GM18861 (cell line): ENCODE results near the gene NAA15.
A peak's percentile ranks its signal among the peaks of the same experiment; 100 is the strongest.
"Not testable (repeated sequence)": the region's sequence is repeated elsewhere in the genome, so short reads cannot be mapped to it uniquely, and the experiment has no call there.

Experiments
- ATAC-seq: cut with Tn5 transposase; IDR thresholded peaks from one replicate; pipeline ENCODE4 v1.9.1; 2021; ENCODE audit not compliant: unreplicated experiment

Gene NAA15

GRCh38 chr4:139297001-139297410, 4.3 kb upstream of the NAA15 start:
- ATAC-seq: no peak

- no peak for ATAC-seq
Observed at GRCh38 chr4:139299536-139299935, 1.8 kb upstream of the NAA15 start.

GRCh38 chr4:139300431-139301112, 733 bp upstream of the NAA15 start:
- peak; percentile 3 for ATAC-seq

- ATAC-seq: peak; percentile 25
Observed at GRCh38 chr4:139301821-139302611, 711 bp downstream of the NAA15 start, which contains the start of gene NDUFC1. NDUFC1 (minus strand) TSS chr4:139302477; CDS start chr4:139295798, 6,679 bp downstream.

- no peak for ATAC-seq
Observed at GRCh38 chr4:139304920-139305319, 3.6 kb downstream of the NAA15 start.

GRCh38 chr4:139311909-139312308, 10.6 kb downstream of the NAA15 start:
- ATAC-seq: no peak

- ATAC-seq: no peak
Observed at GRCh38 chr4:139312552-139313332, 11.4 kb downstream of the NAA15 start.

GRCh38 chr4:139313414-139313813, 12.1 kb downstream of the NAA15 start:
- ATAC-seq: not testable (repeated sequence)

- ATAC-seq: no peak
Observed at GRCh38 chr4:139314047-139314800, 12.9 kb downstream of the NAA15 start.

- ATAC-seq: peak; percentile 66
Observed at GRCh38 chr4:139315221-139315675, 13.9 kb downstream of the NAA15 start.

- ATAC-seq: no peak
Observed at GRCh38 chr4:139316733-139317132, 15.4 kb downstream of the NAA15 start.

- ATAC-seq: no peak
Observed at GRCh38 chr4:139317635-139318034, 16.3 kb downstream of the NAA15 start.

- no peak for ATAC-seq
Observed at GRCh38 chr4:139319571-139319970, 18.3 kb downstream of the NAA15 start.

GRCh38 chr4:139322070-139322469, 20.8 kb downstream of the NAA15 start:
- ATAC-seq: not testable (repeated sequence)

- ATAC-seq: not testable (repeated sequence)
Observed at GRCh38 chr4:139322541-139322940, 21.2 kb downstream of the NAA15 start.

- ATAC-seq: no peak
Observed at GRCh38 chr4:139324620-139325019, 23.3 kb downstream of the NAA15 start.

- ATAC-seq: no peak
Observed at GRCh38 chr4:139329665-139330200, 28.4 kb downstream of the NAA15 start.

- no peak for ATAC-seq
Observed at GRCh38 chr4:139330283-139330682, 29.0 kb downstream of the NAA15 start.

GRCh38 chr4:139331185-139331584, 29.9 kb downstream of the NAA15 start:
- ATAC-seq: no peak

- no peak for ATAC-seq
Observed at GRCh38 chr4:139333046-139333445, 31.7 kb downstream of the NAA15 start.
